ENCODE results near the gene GSG1. TPM values are rescaled to one million over a fixed set of nuclear protein-coding genes. Genes with fewer than 3 reads are reported as not detected.

GSG1 gene
- polyA plus RNA-seq, result 10 to 100 TPM in 1 of 4 donors, 1 to 10 TPM in 2, under 1 TPM in 1; 0.85 to 13.2 (median 3.4) TPM
- long read RNA-seq, donor 1, result 0 reads
- long read RNA-seq, donor 2, result 0 reads
- long read RNA-seq, donor 3, partial matches to known transcripts, result 0 of 1 reads
- long read RNA-seq, donor 3, other reads (novel, unspliced or antisense), result 0 of 1 reads
- long read RNA-seq, donor 4, result 0 reads
- long read RNA-seq, donor 5, result 0 reads
- long read RNA-seq, donor 6, partial matches to known transcripts, result 0 of 1 reads
- long read RNA-seq, donor 6, other reads (novel, unspliced or antisense), result 0 of 1 reads
- long read RNA-seq, donor 7, result 0 reads
- long read RNA-seq, donor 8, result 0 reads
- long read RNA-seq, donor 9, result 0 reads
- long read RNA-seq, donor 10, result 0 reads

DNA sequence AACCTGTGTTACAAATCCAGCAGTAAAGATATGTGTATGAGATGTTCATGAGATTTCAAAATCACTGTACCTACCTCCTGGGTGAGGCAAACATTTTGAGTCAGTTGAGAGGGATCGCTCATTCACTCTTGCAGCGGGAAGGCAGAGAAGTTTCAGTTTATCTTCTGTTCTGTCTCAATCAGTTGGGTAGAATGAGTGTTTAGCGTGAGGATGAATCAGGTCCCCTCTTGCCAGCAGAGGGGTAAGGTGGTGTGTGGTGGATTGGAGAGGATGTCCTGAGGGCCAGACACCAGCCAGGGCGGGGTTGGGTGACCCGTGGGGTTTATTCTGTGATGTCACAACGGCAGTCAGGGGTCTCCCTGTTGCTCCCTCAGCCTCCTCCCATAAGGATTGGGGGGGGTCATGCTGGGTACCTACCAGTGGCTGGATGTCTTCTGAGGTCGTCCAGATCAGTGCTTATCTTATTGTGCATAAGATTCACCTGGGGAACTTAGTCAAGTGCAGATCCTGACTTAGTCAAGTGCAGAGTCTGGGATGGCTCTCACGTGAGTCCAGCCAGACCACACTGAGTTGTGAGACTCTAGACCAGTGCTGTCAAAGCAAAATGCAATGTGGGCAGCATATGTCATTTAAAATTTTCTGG lies at the start of gene GSG1:
Gene GSG1 (minus strand): TSS at position 277 of the 643 bp plus-strand sequence. CDS start 155 bp downstream, at position 122.
- Histone ChIP-seq H3K36me3 (ENCODE audit: control insufficient read depth in 3 of 3, insufficient read depth in 2 of 3, low read depth in 1 of 3, low read length in 3 of 3) (no peaks in the 10 kb centered on the region), H3K27ac (ENCODE audit: low read depth in 1 of 3, low read length in 2 of 3) (peak within 1 kb of the TSS; percentile 12 to 96 (median 73)), H3K9me3 (ENCODE audit: control insufficient read depth in 2 of 2, insufficient read depth in 1 of 2, low read depth in 1 of 2, low read length in 1 of 2) (no peaks in the 10 kb centered on the region), H3K4me3 (ENCODE audit: low read depth in 1 of 3, low read length in 3 of 3) (no peak within 1 kb of the TSS), H3K4me1 (ENCODE audit: control insufficient read depth in 3 of 3, insufficient read depth in 2 of 3, low read depth in 1 of 3, low read length in 2 of 3) (peaks cover 7 to 24% (median 15%) of the 10 kb centered on the region in 3 donors), H3K27me3 (ENCODE audit: control insufficient read depth in 3 of 3, insufficient read depth in 3 of 3, low read length in 3 of 3) (no peaks in the 10 kb centered on the region)
- DNase-seq (no peak), FAIRE-seq (no peak)
- 85 to 87% (median 85%) methylated on average over 6 to 8 of the region's 8 CpGs for WGBS, 3 donors

DNA sequence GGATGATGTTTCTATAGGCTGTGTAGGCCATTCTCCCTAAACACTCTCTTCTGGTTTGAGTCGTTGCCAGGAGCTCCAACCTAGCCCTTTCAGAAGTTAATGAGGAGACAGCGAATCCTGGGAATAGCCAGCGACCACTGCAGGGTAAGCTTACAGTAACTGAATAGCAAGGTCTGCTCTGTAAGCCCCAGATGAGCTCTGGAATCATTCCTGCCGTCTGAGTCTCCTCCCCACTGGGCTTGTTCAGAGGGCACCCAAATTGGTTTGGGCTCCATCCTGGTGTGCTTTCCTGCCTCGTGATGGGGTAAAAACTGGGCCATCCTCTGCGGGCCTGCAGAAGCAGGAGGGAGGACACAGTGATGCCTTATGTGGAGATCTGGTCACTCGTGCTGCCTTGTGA lies 49.7 kb upstream of the GSG1 start:
- FAIRE-seq, result no peak

DNA sequence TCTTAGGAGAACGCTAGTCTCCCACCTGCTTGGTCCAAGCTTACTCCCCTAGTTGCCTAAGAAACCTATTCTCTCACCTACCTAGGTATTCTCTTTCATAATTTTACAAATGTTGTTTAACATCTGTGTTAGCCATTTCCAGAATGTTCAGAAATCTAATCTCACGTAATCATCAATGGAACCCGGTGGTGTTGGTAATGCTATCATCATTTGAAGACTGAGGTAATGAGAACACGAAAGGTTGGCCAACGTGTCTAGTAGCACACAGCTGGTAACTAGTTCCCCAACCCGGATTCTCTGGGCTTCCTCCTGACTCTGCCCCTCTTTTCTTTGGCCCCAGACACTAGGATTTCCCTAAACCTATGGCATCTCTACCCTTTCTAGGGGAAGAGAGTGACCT lies 49.3 kb upstream of the GSG1 start:
- peaks cover 0 to 3% of the 10 kb centered on the region in 2 donors for H3K9me3 ChIP-seq (ENCODE audit: control insufficient read depth in 2 of 2, insufficient read depth in 1 of 2, low read depth in 1 of 2, low read length in 1 of 2)
- no peaks in the 10 kb centered on the region for H3K36me3 ChIP-seq (ENCODE audit: control insufficient read depth in 3 of 3, insufficient read depth in 2 of 3, low read depth in 1 of 3, low read length in 3 of 3)
- peaks cover 0 to 2% (median 0%) of the 10 kb centered on the region in 3 donors for H3K4me1 ChIP-seq (ENCODE audit: control insufficient read depth in 3 of 3, insufficient read depth in 2 of 3, low read depth in 1 of 3, low read length in 2 of 3)
- WGBS, 3 donors, result 82 to 92% (median 88%) methylated on average over 6 of the region's 6 CpGs
- DNase-seq (no peak), FAIRE-seq (no peak)
- no peak overlapping the region for H3K4me3 ChIP-seq (ENCODE audit: low read depth in 1 of 3, low read length in 3 of 3)
- H3K27me3 ChIP-seq (ENCODE audit: control insufficient read depth in 3 of 3, insufficient read depth in 3 of 3, low read length in 3 of 3), result no peaks in the 10 kb centered on the region
- H3K27ac ChIP-seq (ENCODE audit: low read depth in 1 of 3, low read length in 2 of 3), result no peak overlapping the region

More for the DNA sequence above, 49.7 kb upstream of the GSG1 start:
- Histone ChIP-seq H3K4me1 (ENCODE audit: control insufficient read depth in 3 of 3, insufficient read depth in 2 of 3, low read depth in 1 of 3, low read length in 2 of 3) (no peaks in the 10 kb centered on the region), H3K36me3 (ENCODE audit: control insufficient read depth in 3 of 3, insufficient read depth in 2 of 3, low read depth in 1 of 3, low read length in 3 of 3) (no peaks in the 10 kb centered on the region), H3K27ac (ENCODE audit: low read depth in 1 of 3, low read length in 2 of 3) (no peak overlapping the region), H3K4me3 (ENCODE audit: low read depth in 1 of 3, low read length in 3 of 3) (no peak overlapping the region), H3K9me3 (ENCODE audit: control insufficient read depth in 2 of 2, insufficient read depth in 1 of 2, low read depth in 1 of 2, low read length in 1 of 2) (peaks cover 0 to 3% of the 10 kb centered on the region in 2 donors), H3K27me3 (ENCODE audit: control insufficient read depth in 3 of 3, insufficient read depth in 3 of 3, low read length in 3 of 3) (no peaks in the 10 kb centered on the region)
- WGBS, 3 donors, result 82 to 84% (median 82%) methylated on average over 7 of the region's 7 CpGs
- DNase-seq, result no peak

DNA sequence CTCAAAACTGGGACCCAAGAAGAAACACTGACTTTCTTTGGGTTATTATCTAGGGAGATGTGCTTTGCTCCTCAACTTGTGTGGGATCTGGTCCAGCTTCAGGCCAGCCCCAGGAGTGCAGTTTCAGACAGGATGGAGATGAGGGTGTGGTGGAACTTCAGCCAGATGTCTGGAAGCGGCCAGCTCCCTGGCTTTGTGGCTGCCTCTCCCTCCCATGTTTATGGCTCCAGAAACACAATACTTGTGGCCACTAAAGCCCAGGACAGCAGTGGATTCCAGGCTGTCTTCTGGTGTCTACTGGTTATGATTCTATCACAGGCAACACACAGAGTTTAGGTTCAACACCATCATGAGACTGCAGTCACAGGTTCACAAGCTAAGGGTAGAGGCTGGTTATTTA lies 48.8 kb upstream of the GSG1 start:
- no peak for FAIRE-seq
- Histone ChIP-seq H3K9me3 (ENCODE audit: control insufficient read depth in 2 of 2, insufficient read depth in 1 of 2, low read depth in 1 of 2, low read length in 1 of 2) (peaks cover 0 to 3% of the 10 kb centered on the region in 2 donors), H3K27ac (ENCODE audit: low read depth in 1 of 3, low read length in 2 of 3) (no peak overlapping the region), H3K4me1 (ENCODE audit: control insufficient read depth in 3 of 3, insufficient read depth in 2 of 3, low read depth in 1 of 3, low read length in 2 of 3) (peaks cover 0 to 2% (median 0%) of the 10 kb centered on the region in 3 donors), H3K27me3 (ENCODE audit: control insufficient read depth in 3 of 3, insufficient read depth in 3 of 3, low read length in 3 of 3) (no peaks in the 10 kb centered on the region), H3K36me3 (ENCODE audit: control insufficient read depth in 3 of 3, insufficient read depth in 2 of 3, low read depth in 1 of 3, low read length in 3 of 3) (no peaks in the 10 kb centered on the region), H3K4me3 (ENCODE audit: low read depth in 1 of 3, low read length in 3 of 3) (no peak overlapping the region)
- 64 to 86% (median 85%) methylated on average over 1 of the region's 1 CpG for WGBS, 3 donors
- DNase-seq, result no peak

DNA sequence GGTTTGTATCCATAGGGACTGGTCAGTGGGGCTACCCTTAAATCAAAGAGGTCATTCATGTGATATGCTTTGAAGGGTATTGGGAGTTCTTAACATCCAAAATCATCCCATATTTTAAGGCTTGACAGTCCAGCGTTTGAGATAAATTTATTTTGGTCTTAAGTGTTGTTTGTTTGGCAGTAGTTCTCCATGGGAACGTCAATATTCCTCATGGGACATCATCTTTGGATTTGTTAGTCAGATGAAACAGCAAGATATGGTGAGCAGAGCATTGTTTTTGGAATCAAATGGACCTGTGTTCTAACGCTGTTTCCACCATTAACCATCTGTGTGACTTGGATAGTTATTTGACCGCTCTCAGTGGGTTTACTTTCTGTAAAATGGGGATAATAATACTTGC lies 45.9 kb upstream of the GSG1 start:
- DNase-seq (no peak), FAIRE-seq (no peak)
- Histone ChIP-seq H3K4me1 (ENCODE audit: control insufficient read depth in 3 of 3, insufficient read depth in 2 of 3, low read depth in 1 of 3, low read length in 2 of 3) (peaks cover 0 to 2% (median 0%) of the 10 kb centered on the region in 3 donors), H3K9me3 (ENCODE audit: control insufficient read depth in 2 of 2, insufficient read depth in 1 of 2, low read depth in 1 of 2, low read length in 1 of 2) (peaks cover 0 to 3% of the 10 kb centered on the region in 2 donors), H3K27ac (ENCODE audit: low read depth in 1 of 3, low read length in 2 of 3) (peak overlapping the region in 1 of 3 donors; percentile 7), H3K4me3 (ENCODE audit: low read depth in 1 of 3, low read length in 3 of 3) (no peak overlapping the region), H3K36me3 (ENCODE audit: control insufficient read depth in 3 of 3, insufficient read depth in 2 of 3, low read depth in 1 of 3, low read length in 3 of 3) (no peaks in the 10 kb centered on the region), H3K27me3 (ENCODE audit: control insufficient read depth in 3 of 3, insufficient read depth in 3 of 3, low read length in 3 of 3) (no peaks in the 10 kb centered on the region)
- WGBS, 3 donors, result 69 to 87% (median 77%) methylated on average over 4 of the region's 4 CpGs

DNA sequence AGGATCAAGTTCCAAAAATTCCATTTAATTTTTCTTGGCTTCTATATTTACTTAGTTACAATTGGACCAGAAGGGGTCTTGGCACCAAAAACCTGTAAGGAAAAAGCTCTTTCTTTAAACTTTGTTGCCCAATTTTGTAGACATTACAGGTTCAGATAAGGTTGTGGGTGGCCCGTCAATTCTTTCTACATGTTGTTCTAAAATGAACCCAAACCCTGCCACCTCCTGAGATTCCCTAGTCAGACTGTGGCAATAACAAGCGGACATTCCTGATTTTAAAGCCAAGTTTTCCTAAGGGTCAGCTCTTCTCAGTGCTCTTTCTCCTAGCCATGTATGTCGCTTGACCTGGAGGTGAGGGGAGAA lies 45.0 kb upstream of the GSG1 start:
- DNase-seq, result no peak
- 75 to 91% (median 90%) methylated on average over 3 of the region's 3 CpGs for WGBS, 3 donors
- H3K4me1 ChIP-seq (ENCODE audit: control insufficient read depth in 3 of 3, insufficient read depth in 2 of 3, low read depth in 1 of 3, low read length in 2 of 3), result peaks cover 0 to 2% (median 0%) of the 10 kb centered on the region in 3 donors
- FAIRE-seq, result no peak
- H3K27ac ChIP-seq (ENCODE audit: low read depth in 1 of 3, low read length in 2 of 3), result no peak overlapping the region
- H3K36me3 ChIP-seq (ENCODE audit: control insufficient read depth in 3 of 3, insufficient read depth in 2 of 3, low read depth in 1 of 3, low read length in 3 of 3), result no peaks in the 10 kb centered on the region
- H3K4me3 ChIP-seq (ENCODE audit: low read depth in 1 of 3, low read length in 3 of 3), result no peak overlapping the region
- H3K9me3 ChIP-seq (ENCODE audit: control insufficient read depth in 2 of 2, insufficient read depth in 1 of 2, low read depth in 1 of 2, low read length in 1 of 2), result peaks cover 0 to 3% of the 10 kb centered on the region in 2 donors
- H3K27me3 ChIP-seq (ENCODE audit: control insufficient read depth in 3 of 3, insufficient read depth in 3 of 3, low read length in 3 of 3), result no peaks in the 10 kb centered on the region

DNA sequence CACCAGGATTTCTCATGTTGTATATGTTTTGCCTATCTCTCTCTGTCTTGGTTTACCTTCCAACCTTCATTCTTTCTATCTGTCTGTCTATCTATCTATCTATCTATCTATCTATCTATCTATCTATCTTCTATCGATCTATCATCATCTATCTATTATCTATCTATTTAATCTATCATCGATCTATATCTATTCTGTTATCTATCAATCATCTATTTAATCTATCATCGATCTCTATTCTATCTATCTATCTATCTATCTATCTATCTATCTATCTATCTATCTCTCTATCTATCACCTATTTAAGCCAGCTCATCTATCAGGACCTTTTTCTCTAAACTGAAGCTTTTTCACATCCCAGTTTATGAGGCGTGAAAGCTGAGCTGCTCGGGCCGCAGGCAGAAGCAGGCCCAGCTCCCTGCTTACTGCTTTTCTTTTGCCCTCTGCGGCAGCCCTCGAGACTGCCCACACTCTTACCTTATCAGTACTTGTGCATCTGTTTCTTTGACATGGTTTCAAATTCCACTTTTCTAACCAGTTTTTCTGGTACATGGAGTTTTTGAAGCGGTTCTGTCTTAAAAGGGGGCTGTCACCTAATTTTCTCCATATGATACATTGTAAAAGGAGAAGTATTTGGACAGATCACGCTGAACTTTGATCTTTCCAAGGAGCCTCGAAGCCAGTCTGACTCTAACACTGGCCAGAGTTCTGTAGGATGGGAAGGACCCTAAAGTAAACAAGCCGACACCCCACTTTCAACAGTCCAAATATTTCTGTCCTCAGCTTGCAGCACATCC lies 44.4 kb upstream of the GSG1 start:
- Histone ChIP-seq H3K9me3 (ENCODE audit: control insufficient read depth in 2 of 2, insufficient read depth in 1 of 2, low read depth in 1 of 2, low read length in 1 of 2) (peaks cover 0 to 3% of the 10 kb centered on the region in 2 donors), H3K36me3 (ENCODE audit: control insufficient read depth in 3 of 3, insufficient read depth in 2 of 3, low read depth in 1 of 3, low read length in 3 of 3) (no peaks in the 10 kb centered on the region), H3K4me1 (ENCODE audit: control insufficient read depth in 3 of 3, insufficient read depth in 2 of 3, low read depth in 1 of 3, low read length in 2 of 3) (peaks cover 0 to 2% (median 0%) of the 10 kb centered on the region in 3 donors), H3K27me3 (ENCODE audit: control insufficient read depth in 3 of 3, insufficient read depth in 3 of 3, low read length in 3 of 3) (no peaks in the 10 kb centered on the region), H3K4me3 (ENCODE audit: low read depth in 1 of 3, low read length in 3 of 3) (no peak overlapping the region), H3K27ac (ENCODE audit: low read depth in 1 of 3, low read length in 2 of 3) (no peak overlapping the region)
- FAIRE-seq (no peak), DNase-seq (peak in 1 of 2 donors; percentile 35)
- WGBS, 3 donors, result 55 to 58% (median 56%) methylated on average over 12 of the region's 12 CpGs

DNA sequence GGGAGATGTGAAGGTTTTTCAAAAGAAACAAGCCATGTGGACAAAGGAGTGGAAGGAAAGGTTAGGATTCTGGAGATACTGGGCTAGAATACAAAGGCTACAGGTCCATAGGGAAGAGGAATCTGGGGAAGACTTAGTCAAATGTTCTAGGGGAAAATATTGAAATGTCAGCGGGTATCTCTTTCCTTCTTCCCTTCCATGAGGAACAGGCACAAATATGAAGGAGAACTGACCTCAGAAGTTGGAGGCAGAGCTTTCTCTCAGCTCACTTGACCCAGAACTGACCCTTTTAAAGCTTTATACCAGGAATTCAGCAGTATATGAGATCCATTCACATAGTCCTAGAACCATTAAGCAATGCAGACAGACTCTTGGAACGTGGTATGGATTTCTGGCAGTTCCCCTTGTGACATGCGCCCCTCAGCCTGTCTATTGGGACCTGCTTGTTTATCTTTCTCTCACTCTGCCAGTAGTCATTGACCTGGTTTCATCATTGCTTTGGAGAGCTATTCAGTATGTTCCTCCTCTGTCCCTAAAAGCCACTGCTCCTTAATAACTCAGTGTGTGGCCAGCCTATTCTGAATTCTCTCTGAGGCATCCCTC lies 43.0 kb upstream of the GSG1 start:
- Histone ChIP-seq H3K27me3 (ENCODE audit: control insufficient read depth in 3 of 3, insufficient read depth in 3 of 3, low read length in 3 of 3) (no peaks in the 10 kb centered on the region), H3K4me3 (ENCODE audit: low read depth in 1 of 3, low read length in 3 of 3) (no peak overlapping the region), H3K4me1 (ENCODE audit: control insufficient read depth in 3 of 3, insufficient read depth in 2 of 3, low read depth in 1 of 3, low read length in 2 of 3) (peaks cover 0 to 2% (median 0%) of the 10 kb centered on the region in 3 donors), H3K27ac (ENCODE audit: low read depth in 1 of 3, low read length in 2 of 3) (peak overlapping the region in 1 of 3 donors; percentile 3), H3K9me3 (ENCODE audit: control insufficient read depth in 2 of 2, insufficient read depth in 1 of 2, low read depth in 1 of 2, low read length in 1 of 2) (peaks cover 0 to 1% of the 10 kb centered on the region in 2 donors), H3K36me3 (ENCODE audit: control insufficient read depth in 3 of 3, insufficient read depth in 2 of 3, low read depth in 1 of 3, low read length in 3 of 3) (no peaks in the 10 kb centered on the region)
- DNase-seq, result no peak
- 73 to 94% (median 81%) methylated on average over 3 of the region's 3 CpGs for WGBS, 3 donors
- no peak for FAIRE-seq

Measured in small intestine (tissue), 16 donors.